OCI-LY3 (cell line): ENCODE data around the gene PIM2.

Experiments used
- H2AFZ ChIP-seq: fragments of 200-600, 300-600 bp; shearing (Covaris generic); 2 replicates; pipeline ENCODE4 v1.6.0; 2014; ENCODE audit warnings: antibody characterized with exemption, low read depth, low read length
- H3K27ac ChIP-seq: fragments of 200-600, 300-600 bp; sonication (generic); 2 replicates; pipeline ENCODE4 v1.5.1; 2014; ENCODE audit warnings: mild to moderate bottlenecking, low read length, moderate library complexity, mixed read lengths
- H3K27me3 ChIP-seq: fragments of 200-600, 300-600 bp; sonication (generic); 2 replicates; pipeline ENCODE4 v1.6.1; 2014; ENCODE audit warnings: low read depth, low read length, mixed read lengths
- H3K36me3 ChIP-seq: fragments of 200-600, 300-600 bp; sonication (generic); replicated peaks from 2 replicates; pipeline ENCODE3; 2014; ENCODE audit warnings: low read depth, low read length, mixed read lengths
- H3K4me1 ChIP-seq: fragments of 300-600, 200-600 bp; sonication (generic); 2 replicates; pipeline ENCODE4 v1.6.1; 2014; ENCODE audit warnings: low read length, mixed read lengths
- H3K4me2 ChIP-seq: fragments of 200-600, 300-600 bp; sonication (generic); 2 replicates; pipeline ENCODE4 v1.6.1; 2014; ENCODE audit warnings: low read length, mixed read lengths
- H3K4me3 ChIP-seq: fragments of 300-600, 200-600 bp; sonication (generic); 2 replicates; pipeline ENCODE4 v1.5.1; 2014; ENCODE audit warnings: antibody characterized with exemption, mild to moderate bottlenecking, low read length, moderate library complexity
- H3K79me2 ChIP-seq: fragments of 300-600, 200-600 bp; shearing (Covaris generic); 2 replicates; pipeline ENCODE4 v1.6.1; 2014; ENCODE audit warnings: mild to moderate bottlenecking, low read length, mixed read lengths
- H3K9ac ChIP-seq: fragments of 300-600, 200-600 bp; shearing (Covaris generic); 2 replicates; pipeline ENCODE4 v1.6.0; 2014; ENCODE audit warnings: mild to moderate bottlenecking, low read length, moderate library complexity
- H3K9me3 ChIP-seq: fragments of 200-600, 300-600 bp; shearing (Covaris generic); 2 replicates; pipeline ENCODE4 v1.6.1; 2014; ENCODE audit warnings: low read length, mixed read lengths; ENCODE audit not compliant: insufficient read depth
- H4K20me1 ChIP-seq: fragments of 200-600, 300-600 bp; sonication (generic); 2 replicates; pipeline ENCODE4 v1.6.1; 2016; ENCODE audit warnings: low read length, mixed read lengths; ENCODE audit not compliant: insufficient read depth
- EZH2phosphoT487 ChIP-seq: fragments of 200-600 bp; shearing (Covaris generic); IDR thresholded peaks from 2 replicates; pipeline ENCODE4 v1.6.1; 2018; ENCODE audit warnings: antibody characterized with exemption, mixed run types, low read depth
- TF ChIP-seq, protein P1 (sequence below): fragments of 200-600, 300-600 bp; sonication (generic); IDR thresholded peaks from 2 replicates; pipeline ENCODE4 v1.5.1; 2014; ENCODE audit warnings: antibody characterized with exemption, low read length, low read depth

Gene PIM2

DNA sequence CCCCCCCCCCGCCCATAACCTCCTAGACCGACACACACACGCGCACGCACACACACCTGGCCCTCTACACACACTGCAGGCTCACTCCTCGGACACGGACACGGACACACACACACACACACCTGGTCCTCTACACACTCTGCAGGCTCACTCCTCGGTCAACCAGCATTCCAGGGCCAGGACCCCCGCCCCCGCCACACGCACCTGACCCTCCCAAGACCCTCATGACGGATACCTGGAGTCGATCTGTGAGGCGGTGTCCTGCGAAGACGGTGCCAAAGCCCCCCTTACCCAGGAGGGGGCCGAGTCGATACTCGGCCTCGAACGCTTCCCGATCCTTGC lies 552 bp downstream of the PIM2 start:
- peaks cover 50% of the 10 kb centered on the region for H4K20me1 ChIP-seq
- peaks cover 59% of the 10 kb centered on the region for H3K36me3 ChIP-seq

DNA sequence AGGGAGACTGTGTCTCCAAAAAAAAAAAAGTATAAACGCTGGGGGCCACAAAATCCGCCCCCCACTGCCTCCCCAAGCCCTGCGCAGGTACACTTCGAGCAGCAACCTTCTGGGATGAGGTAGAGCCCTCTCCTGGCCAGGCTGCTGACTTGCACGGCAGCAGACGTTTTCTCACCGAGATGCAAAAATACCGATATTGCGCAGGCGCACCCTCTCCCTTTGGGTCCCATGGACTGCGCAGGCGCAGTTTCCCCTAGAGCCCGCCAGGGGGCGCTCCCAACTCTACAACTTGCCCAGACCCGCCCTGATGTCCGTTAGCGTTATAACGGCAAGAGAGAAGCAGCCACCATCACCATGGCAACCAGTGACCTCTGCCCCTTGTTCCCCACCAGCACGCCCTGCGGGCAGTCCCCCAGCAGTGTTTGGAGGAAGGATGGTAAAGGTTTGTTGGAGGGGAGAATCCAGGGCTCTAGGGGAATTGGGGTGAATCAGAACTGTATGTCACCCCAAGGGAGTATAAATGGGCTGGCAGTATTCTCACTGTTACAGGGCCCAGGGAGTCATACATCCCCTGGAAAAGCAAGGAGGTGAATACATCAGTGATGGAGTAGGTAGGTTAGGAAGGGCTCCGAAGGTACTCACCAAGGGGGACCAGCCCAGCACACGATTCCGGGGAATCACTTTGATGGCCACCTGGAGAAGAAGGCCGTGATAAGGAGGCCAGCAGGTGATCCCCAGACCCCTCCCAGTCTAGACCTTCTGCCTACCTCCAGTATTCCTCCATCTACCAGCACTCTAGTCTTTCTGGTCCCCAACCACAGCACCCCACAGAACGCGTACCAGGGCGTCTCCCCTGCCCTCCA lies 1.5 kb downstream of the PIM2 start:
- Histone ChIP-seq H3K4me2 (peak overlapping the region; percentile 94), H3K4me3 (peak overlapping the region; percentile 100), H3K4me1 (peaks cover 53% of the 10 kb centered on the region), H3K79me2 (peaks cover 88% of the 10 kb centered on the region), H3K9me3 (no peaks in the 10 kb centered on the region), H3K27ac (peak overlapping the region; percentile 98), H3K9ac (peak overlapping the region; percentile 99), H3K36me3 (peaks cover 68% of the 10 kb centered on the region), H3K27me3 (no peaks in the 10 kb centered on the region), H4K20me1 (peaks cover 59% of the 10 kb centered on the region), H2AFZ (no peak overlapping the region)
- TF ChIP-seq EZH2phosphoT487 = no peak
- TF ChIP-seq, protein P1, sequence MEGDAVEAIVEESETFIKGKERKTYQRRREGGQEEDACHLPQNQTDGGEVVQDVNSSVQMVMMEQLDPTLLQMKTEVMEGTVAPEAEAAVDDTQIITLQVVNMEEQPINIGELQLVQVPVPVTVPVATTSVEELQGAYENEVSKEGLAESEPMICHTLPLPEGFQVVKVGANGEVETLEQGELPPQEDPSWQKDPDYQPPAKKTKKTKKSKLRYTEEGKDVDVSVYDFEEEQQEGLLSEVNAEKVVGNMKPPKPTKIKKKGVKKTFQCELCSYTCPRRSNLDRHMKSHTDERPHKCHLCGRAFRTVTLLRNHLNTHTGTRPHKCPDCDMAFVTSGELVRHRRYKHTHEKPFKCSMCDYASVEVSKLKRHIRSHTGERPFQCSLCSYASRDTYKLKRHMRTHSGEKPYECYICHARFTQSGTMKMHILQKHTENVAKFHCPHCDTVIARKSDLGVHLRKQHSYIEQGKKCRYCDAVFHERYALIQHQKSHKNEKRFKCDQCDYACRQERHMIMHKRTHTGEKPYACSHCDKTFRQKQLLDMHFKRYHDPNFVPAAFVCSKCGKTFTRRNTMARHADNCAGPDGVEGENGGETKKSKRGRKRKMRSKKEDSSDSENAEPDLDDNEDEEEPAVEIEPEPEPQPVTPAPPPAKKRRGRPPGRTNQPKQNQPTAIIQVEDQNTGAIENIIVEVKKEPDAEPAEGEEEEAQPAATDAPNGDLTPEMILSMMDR = peak; percentile 85

More for the DNA sequence above, 552 bp downstream of the PIM2 start:
- Histone ChIP-seq H3K9ac (peak overlapping the region; percentile 99), H2AFZ (no peak overlapping the region), H3K4me1 (peaks cover 44% of the 10 kb centered on the region), H3K4me2 (peak overlapping the region; percentile 94), H3K27me3 (no peaks in the 10 kb centered on the region), H3K4me3 (peak overlapping the region; percentile 100), H3K79me2 (peaks cover 84% of the 10 kb centered on the region), H3K27ac (peak overlapping the region; percentile 98), H3K9me3 (no peaks in the 10 kb centered on the region)
- TF ChIP-seq, protein P1 = no peak
- TF ChIP-seq EZH2phosphoT487 = no peak

DNA sequence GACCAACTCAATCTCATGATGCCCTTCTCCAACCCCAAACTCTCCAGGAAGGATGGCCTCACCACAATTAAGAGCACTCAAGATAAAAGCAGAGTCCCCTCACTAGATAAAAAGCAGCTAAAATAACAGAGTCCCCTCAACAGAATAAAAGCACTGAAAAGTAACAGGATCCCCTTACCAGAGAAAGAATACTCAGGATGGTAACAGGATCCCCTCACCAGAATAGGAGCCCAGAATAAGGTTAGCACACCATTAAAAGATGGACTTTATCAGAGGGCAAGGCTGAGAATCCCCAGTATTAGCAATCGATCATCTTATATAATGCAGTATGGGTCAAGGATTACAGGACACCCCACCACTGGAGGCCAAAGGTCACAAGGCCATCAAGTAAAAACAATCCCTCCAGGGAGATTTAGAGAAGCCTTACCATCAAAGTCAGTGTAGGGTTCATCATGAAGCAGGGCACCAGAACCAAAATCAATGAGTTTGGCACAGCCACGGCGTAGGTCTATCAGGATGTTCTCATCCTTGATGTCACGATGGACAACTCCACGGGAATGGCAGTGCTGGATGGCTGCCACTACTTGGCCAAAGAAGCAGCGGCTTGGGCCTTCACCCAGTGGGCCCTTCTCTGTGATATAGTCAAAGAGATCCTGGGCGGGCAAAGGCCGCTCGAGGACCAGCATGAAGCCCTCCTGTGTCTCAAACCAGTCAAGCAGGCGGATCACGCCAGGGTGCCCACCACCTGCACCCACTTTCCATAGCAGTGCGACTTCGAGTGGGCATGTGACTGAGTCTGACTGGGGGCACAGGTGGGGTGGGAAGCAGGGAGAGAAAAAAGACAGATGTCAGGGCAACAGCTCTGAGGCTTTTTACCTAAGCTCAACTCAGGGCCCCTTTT lies 4.0 kb downstream of the PIM2 start:
- H3K9me3 ChIP-seq = no peaks in the 10 kb centered on the region
- H3K79me2 ChIP-seq = peaks cover 83% of the 10 kb centered on the region
- peaks cover 65% of the 10 kb centered on the region for H3K36me3 ChIP-seq

More for the DNA sequence above, 4.0 kb downstream of the PIM2 start:
- Histone ChIP-seq H3K27ac (peak overlapping the region; percentile 98), H3K4me1 (peaks cover 47% of the 10 kb centered on the region), H4K20me1 (peaks cover 60% of the 10 kb centered on the region), H3K27me3 (no peaks in the 10 kb centered on the region), H3K9ac (peak overlapping the region; percentile 99), H2AFZ (no peak overlapping the region), H3K4me3 (peak overlapping the region; percentile 100), H3K4me2 (peak overlapping the region; percentile 94)
- TF ChIP-seq, protein P1 = no peak
- no peak for TF ChIP-seq EZH2phosphoT487
